Measurements from ENCODE around the gene IQGAP2.

The IQGAP2 gene

GRCh38 chr5:76376148-76376865, 26.8 kb upstream of the IQGAP2 start:
- Histone ChIP-seq H3F3A (ENCODE audit: low read depth) (no peaks in the 10 kb centered on the region), H4K20me1 (ENCODE audit: insufficient read depth, low read length, poor library complexity, severe bottlenecking) (no peaks in the 10 kb centered on the region), H3K27me3 (ENCODE audit: insufficient read depth, low read length, poor library complexity, severe bottlenecking) (no peaks in the 10 kb centered on the region), H3K9me2 (replicated peaks; ENCODE audit: low read depth, low read length) (no peaks in the 10 kb centered on the region), H3K79me2 (ENCODE audit: insufficient read depth, low read length) (no peaks in the 10 kb centered on the region), H3K9ac (ENCODE audit: low read depth, low read length, poor library complexity, severe bottlenecking) (no peak overlapping the region), H3K4me2 (ENCODE audit: low read depth, low read length, poor library complexity, severe bottlenecking) (no peak overlapping the region), H3K4me3 (ENCODE audit: low read length, poor library complexity, severe bottlenecking) (no peak overlapping the region), H3K9me3 (ENCODE audit: insufficient read depth, low read depth, low read length) (no peaks in the 10 kb centered on the region), H3K36me3 (ENCODE audit: insufficient read depth, low read length) (no peaks in the 10 kb centered on the region), H3K4me1 (ENCODE audit: insufficient read depth, low read length, poor library complexity, severe bottlenecking) (peaks cover 25% of the 10 kb centered on the region), H2AFZ (ENCODE audit: low read length) (peak overlapping the region; percentile 25; the same call in 1 of the 2 replicates)
- TF ChIP-seq CTCF (conservative IDR thresholded peaks at IDR 0.05; ENCODE audit: low read length) (peak; percentile 36), EZH2phosphoT487 (IDR thresholded peaks at IDR 0.05; ENCODE audit: borderline replicate concordance) (no peak)

GRCh38 chr5:76376866-76377230, 26.2 kb upstream of the IQGAP2 start:
- H3K27me3 ChIP-seq (ENCODE audit: insufficient read depth, low read length, poor library complexity, severe bottlenecking) = no peaks in the 10 kb centered on the region
- H3K4me2 ChIP-seq (ENCODE audit: low read depth, low read length, poor library complexity, severe bottlenecking) = no peak overlapping the region
- H3K4me1 ChIP-seq (ENCODE audit: insufficient read depth, low read length, poor library complexity, severe bottlenecking) = peaks cover 25% of the 10 kb centered on the region
- H3K36me3 ChIP-seq (ENCODE audit: insufficient read depth, low read length) = no peaks in the 10 kb centered on the region
- H3K4me3 ChIP-seq (ENCODE audit: low read length, poor library complexity, severe bottlenecking) = no peak overlapping the region
- H3K9me3 ChIP-seq (ENCODE audit: insufficient read depth, low read depth, low read length) = no peaks in the 10 kb centered on the region
- no peaks in the 10 kb centered on the region for H3K79me2 ChIP-seq (ENCODE audit: insufficient read depth, low read length)
- H3F3A ChIP-seq (ENCODE audit: low read depth) = no peaks in the 10 kb centered on the region
- TF ChIP-seq CTCF (conservative IDR thresholded peaks at IDR 0.05; ENCODE audit: low read length) (no peak), EZH2phosphoT487 (IDR thresholded peaks at IDR 0.05; ENCODE audit: borderline replicate concordance) (no peak)
- H2AFZ ChIP-seq (ENCODE audit: low read length) = no peak overlapping the region
- no peaks in the 10 kb centered on the region for H3K9me2 ChIP-seq (replicated peaks; ENCODE audit: low read depth, low read length)
- H3K9ac ChIP-seq (ENCODE audit: low read depth, low read length, poor library complexity, severe bottlenecking) = no peak overlapping the region
- H4K20me1 ChIP-seq (ENCODE audit: insufficient read depth, low read length, poor library complexity, severe bottlenecking) = no peaks in the 10 kb centered on the region

- Histone ChIP-seq H3K4me3 (ENCODE audit: low read length, poor library complexity, severe bottlenecking) (no peak overlapping the region), H3F3A (ENCODE audit: low read depth) (no peaks in the 10 kb centered on the region), H3K79me2 (ENCODE audit: insufficient read depth, low read length) (no peaks in the 10 kb centered on the region), H3K9me2 (replicated peaks; ENCODE audit: low read depth, low read length) (no peaks in the 10 kb centered on the region), H3K4me2 (ENCODE audit: low read depth, low read length, poor library complexity, severe bottlenecking) (no peak overlapping the region), H2AFZ (ENCODE audit: low read length) (no peak overlapping the region), H3K36me3 (ENCODE audit: insufficient read depth, low read length) (no peaks in the 10 kb centered on the region), H3K4me1 (ENCODE audit: insufficient read depth, low read length, poor library complexity, severe bottlenecking) (peaks cover 18% of the 10 kb centered on the region), H4K20me1 (ENCODE audit: insufficient read depth, low read length, poor library complexity, severe bottlenecking) (no peaks in the 10 kb centered on the region), H3K27me3 (ENCODE audit: insufficient read depth, low read length, poor library complexity, severe bottlenecking) (no peaks in the 10 kb centered on the region), H3K9me3 (ENCODE audit: insufficient read depth, low read depth, low read length) (no peaks in the 10 kb centered on the region), H3K9ac (ENCODE audit: low read depth, low read length, poor library complexity, severe bottlenecking) (no peak overlapping the region)
- TF ChIP-seq CTCF (conservative IDR thresholded peaks at IDR 0.05; ENCODE audit: low read length) (no peak), EZH2phosphoT487 (IDR thresholded peaks at IDR 0.05; ENCODE audit: borderline replicate concordance) (no peak)
Measured at GRCh38 chr5:76378355-76378754, 24.7 kb upstream of the IQGAP2 start.
